HCT116 (cell line): ENCODE measurements around the gene TTC36.

ENCODE experiments used
- CEBPB ChIP-seq: IDR thresholded peaks from 2 replicates; pipeline ENCODE4 v1.6.1; 2012; ENCODE audit warnings: low read depth
- CTCF ChIP-seq, 3 experiments: fragments of 200-600 bp in 1 of 3; sonication (generic) in 1 of 3; IDR thresholded peaks in 2 of 3; conservative IDR thresholded peaks in 1 of 3; 2 replicates each; pipeline ENCODE4 v1.5.1; 2012 to 2017; ENCODE audit warnings: low read depth in 2 of 3, low read length in 2 of 3, antibody characterized with exemption in 1 of 3, borderline replicate concordance in 1 of 3, control low read depth in 1 of 3, mild to moderate bottlenecking in 1 of 3, mixed read lengths in 1 of 3, mixed run types in 1 of 3, moderate library complexity in 1 of 3; ENCODE audit not compliant: insufficient read depth in 1 of 3
- ELF1 ChIP-seq: IDR thresholded peaks from 2 replicates; pipeline ENCODE4 v1.6.1; 2012; ENCODE audit warnings: low read depth, borderline replicate concordance
- EZH2 ChIP-seq: fragments of 200-600 bp; sonication (generic); IDR thresholded peaks from 2 replicates; pipeline ENCODE4 v1.6.1; 2017; ENCODE audit warnings: antibody characterized with exemption, mixed run types
- JUND ChIP-seq: IDR thresholded peaks from 2 replicates; pipeline ENCODE4 v1.6.1; 2012
- MAX ChIP-seq: IDR thresholded peaks from 2 replicates; pipeline ENCODE4 v1.6.1; 2012
- POLR2A ChIP-seq: IDR thresholded peaks from 2 replicates; pipeline ENCODE4 v1.7.0; 2011; ENCODE audit warnings: borderline replicate concordance; ENCODE audit not compliant: insufficient read depth, insufficient read length; ENCODE audit errors: extremely low read depth
- POLR2AphosphoS5 ChIP-seq: IDR thresholded peaks from 2 replicates; pipeline ENCODE4 v1.6.1; 2011; ENCODE audit warnings: mild to moderate bottlenecking, low read depth, low read length, moderate library complexity
- RAD21 ChIP-seq: IDR thresholded peaks from 2 replicates; pipeline ENCODE4 v1.6.1; 2012; ENCODE audit warnings: low read depth, mild to moderate bottlenecking
- REST ChIP-seq: IDR thresholded peaks from 2 replicates; pipeline ENCODE4 v1.6.1; 2012; ENCODE audit warnings: low read depth
- TCF7L2 ChIP-seq: IDR thresholded peaks from 2 replicates; pipeline ENCODE4 v1.7.0; 2011; ENCODE audit warnings: borderline replicate concordance, inconsistent platforms; ENCODE audit not compliant: insufficient read depth, insufficient read length; ENCODE audit errors: extremely low read depth
- YY1 ChIP-seq: IDR thresholded peaks from 2 replicates; pipeline ENCODE4 v1.6.1; 2011; ENCODE audit warnings: low read length, low read depth, moderate library complexity, mild to moderate bottlenecking; ENCODE audit not compliant: insufficient replicate concordance; ENCODE audit errors: extremely low read depth
- TF ChIP-seq, protein P1 (sequence below): IDR thresholded peaks from 2 replicates; pipeline ENCODE4 v1.6.1; 2011; ENCODE audit warnings: mild to moderate bottlenecking, low read length, moderate library complexity; ENCODE audit not compliant: insufficient replicate concordance; ENCODE audit errors: extremely low read depth

GRCh38 chr11:118531597-118532084 lies 4.4 kb downstream of the TTC36 start:
- TF ChIP-seq POLR2A = no peak
- TF ChIP-seq ELF1 = no peak
- no peak for TF ChIP-seq POLR2AphosphoS5
- no peak for TF ChIP-seq CTCF (IDR thresholded peaks at IDR 0.05 in 2 of 3, conservative IDR thresholded peaks at IDR 0.05 in 1 of 3; ENCODE audit: borderline replicate concordance in 1 of 3, insufficient read depth in 1 of 3, low read depth in 2 of 3, low read length in 2 of 3)
- TF ChIP-seq EZH2 = no peak
- TF ChIP-seq, protein P1, sequence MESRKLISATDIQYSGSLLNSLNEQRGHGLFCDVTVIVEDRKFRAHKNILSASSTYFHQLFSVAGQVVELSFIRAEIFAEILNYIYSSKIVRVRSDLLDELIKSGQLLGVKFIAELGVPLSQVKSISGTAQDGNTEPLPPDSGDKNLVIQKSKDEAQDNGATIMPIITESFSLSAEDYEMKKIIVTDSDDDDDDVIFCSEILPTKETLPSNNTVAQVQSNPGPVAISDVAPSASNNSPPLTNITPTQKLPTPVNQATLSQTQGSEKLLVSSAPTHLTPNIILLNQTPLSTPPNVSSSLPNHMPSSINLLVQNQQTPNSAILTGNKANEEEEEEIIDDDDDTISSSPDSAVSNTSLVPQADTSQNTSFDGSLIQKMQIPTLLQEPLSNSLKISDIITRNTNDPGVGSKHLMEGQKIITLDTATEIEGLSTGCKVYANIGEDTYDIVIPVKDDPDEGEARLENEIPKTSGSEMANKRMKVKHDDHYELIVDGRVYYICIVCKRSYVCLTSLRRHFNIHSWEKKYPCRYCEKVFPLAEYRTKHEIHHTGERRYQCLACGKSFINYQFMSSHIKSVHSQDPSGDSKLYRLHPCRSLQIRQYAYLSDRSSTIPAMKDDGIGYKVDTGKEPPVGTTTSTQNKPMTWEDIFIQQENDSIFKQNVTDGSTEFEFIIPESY = no peak
- no peak for TF ChIP-seq JUND
- no peak for TF ChIP-seq YY1
- no peak for TF ChIP-seq CEBPB
- no peak for TF ChIP-seq REST
- TF ChIP-seq MAX = no peak
- TF ChIP-seq RAD21 = no peak
- TF ChIP-seq TCF7L2 = no peak
